ENCODE data around the gene UBE2G2. TPM values are rescaled to one million over a fixed set of nuclear protein-coding genes. Genes with fewer than 3 reads are reported as not detected.

Gene UBE2G2
- total and polyA plus RNA-seq, 2 experiments from 2014 or later: 55.2 to 61.6 TPM

GRCh38 chr21:44793592-44794374 is 7.8 kb downstream of the UBE2G2 start:
- TF ChIP-seq CTCF (IDR thresholded peaks at IDR 0.05; ENCODE audit: poor library complexity) (no peak), EZH2phosphoT487 (IDR thresholded peaks at IDR 0.05; ENCODE audit: low read depth, severe bottlenecking, unreplicated experiment) (no peak), EZH2 (IDR thresholded peaks at IDR 0.05; ENCODE audit: borderline replicate concordance) (no peak)
- Histone ChIP-seq H3K4me1 (ENCODE audit: insufficient read depth) (peaks cover 9% of the 10 kb centered on the region), H3K4me2 (no peak overlapping the region), H2AFZ (no peak overlapping the region), H3K27me3 (no peaks in the 10 kb centered on the region), H4K20me1 (ENCODE audit: insufficient read depth, poor library complexity, severe bottlenecking) (peaks cover 9% of the 10 kb centered on the region), H3K79me2 (peaks cover 87% of the 10 kb centered on the region), H3K4me3 (no peak overlapping the region), H3K9me3 (ENCODE audit: low read depth) (no peaks in the 10 kb centered on the region), H3K9me2 (replicated peaks; ENCODE audit: insufficient read depth) (no peaks in the 10 kb centered on the region), H3K36me3 (replicated peaks; ENCODE audit: insufficient read depth, low read depth) (no peaks in the 10 kb centered on the region), H3K27ac (no peak overlapping the region)
- WGBS (ENCODE audit: low lambda C conversion rate, missing lambda C conversion rate): 32% methylated on average over 4 of the region's 4 CpGs
- no peak for DNase-seq (ENCODE audit: low spot score)

GRCh38 chr21:44792702-44793591 is 8.7 kb downstream of the UBE2G2 start:
- H4K20me1 ChIP-seq (ENCODE audit: insufficient read depth, poor library complexity, severe bottlenecking): peaks cover 8% of the 10 kb centered on the region
- no peak overlapping the region for H3K4me3 ChIP-seq
- no peak for TF ChIP-seq EZH2phosphoT487 (IDR thresholded peaks at IDR 0.05; ENCODE audit: low read depth, severe bottlenecking, unreplicated experiment)
- peak; percentile 89 for TF ChIP-seq CTCF (IDR thresholded peaks at IDR 0.05; ENCODE audit: poor library complexity)
- TF ChIP-seq EZH2 (IDR thresholded peaks at IDR 0.05; ENCODE audit: borderline replicate concordance): no peak
- peaks cover 9% of the 10 kb centered on the region for H3K4me1 ChIP-seq (ENCODE audit: insufficient read depth)
- no peaks in the 10 kb centered on the region for H3K9me2 ChIP-seq (replicated peaks; ENCODE audit: insufficient read depth)
- 27% methylated on average over 10 of the region's 10 CpGs for WGBS (ENCODE audit: low lambda C conversion rate, missing lambda C conversion rate)
- no peaks in the 10 kb centered on the region for H3K36me3 ChIP-seq (replicated peaks; ENCODE audit: insufficient read depth, low read depth)
- H3K27ac ChIP-seq: peak overlapping the region; percentile 66
- peak; percentile 83 for DNase-seq (ENCODE audit: low spot score)
- H2AFZ ChIP-seq: no peak overlapping the region
- no peaks in the 10 kb centered on the region for H3K27me3 ChIP-seq
- H3K4me2 ChIP-seq: no peak overlapping the region
- H3K79me2 ChIP-seq: peaks cover 87% of the 10 kb centered on the region
- no peaks in the 10 kb centered on the region for H3K9me3 ChIP-seq (ENCODE audit: low read depth)

- 95% methylated on average over 5 of the region's 5 CpGs for WGBS (ENCODE audit: low lambda C conversion rate, missing lambda C conversion rate)
- Histone ChIP-seq H2AFZ (no peak overlapping the region), H3K4me1 (ENCODE audit: insufficient read depth) (peaks cover 9% of the 10 kb centered on the region), H3K4me2 (no peak overlapping the region), H3K27me3 (no peaks in the 10 kb centered on the region), H3K9me3 (ENCODE audit: low read depth) (no peaks in the 10 kb centered on the region), H4K20me1 (ENCODE audit: insufficient read depth, poor library complexity, severe bottlenecking) (peaks cover 8% of the 10 kb centered on the region), H3K27ac (peak overlapping the region; percentile 66), H3K36me3 (replicated peaks; ENCODE audit: insufficient read depth, low read depth) (no peaks in the 10 kb centered on the region), H3K79me2 (peaks cover 89% of the 10 kb centered on the region), H3K9me2 (replicated peaks; ENCODE audit: insufficient read depth) (no peaks in the 10 kb centered on the region), H3K4me3 (no peak overlapping the region)
- no peak for TF ChIP-seq EZH2phosphoT487 (IDR thresholded peaks at IDR 0.05; ENCODE audit: low read depth, severe bottlenecking, unreplicated experiment)
- TF ChIP-seq EZH2 (IDR thresholded peaks at IDR 0.05; ENCODE audit: borderline replicate concordance): no peak
- no peak for TF ChIP-seq CTCF (IDR thresholded peaks at IDR 0.05; ENCODE audit: poor library complexity)
- DNase-seq (ENCODE audit: low spot score): no peak
These were observed 9.6 kb downstream of the UBE2G2 start for GRCh38 chr21:44791993-44792392.
